HEK293T (cell line): ENCODE results near the gene MINDY4.

ENCODE experiments used
- ARNT ChIP-seq: fragments of 450-650 bp; IDR thresholded peaks from 2 replicates; pipeline ENCODE4 v1.6.1; 2017; ENCODE audit warnings: mild to moderate bottlenecking
- BHLHE40 ChIP-seq: fragments of 450-650 bp; IDR thresholded peaks from 2 replicates; pipeline ENCODE4 v1.6.1; 2016; ENCODE audit warnings: mild to moderate bottlenecking, moderate library complexity, borderline replicate concordance
- ELF4 ChIP-seq: fragments of 450-650 bp; IDR thresholded peaks from 2 replicates; pipeline ENCODE4 v1.6.1; 2017; ENCODE audit warnings: antibody characterized with exemption
- FOXK2 ChIP-seq: fragments of 450-650 bp; IDR thresholded peaks from 2 replicates; pipeline ENCODE4 v1.6.1; 2016; ENCODE audit warnings: mild to moderate bottlenecking
- FOXM1 ChIP-seq: fragments of 450-650 bp; IDR thresholded peaks from 2 replicates; pipeline ENCODE4 v1.6.1; 2017; ENCODE audit warnings: mild to moderate bottlenecking, borderline replicate concordance
- HDGF ChIP-seq: fragments of 450-650 bp; IDR thresholded peaks from 2 replicates; pipeline ENCODE4 v1.6.1; 2017; ENCODE audit warnings: antibody characterized with exemption, borderline replicate concordance
- L3MBTL2 ChIP-seq: fragments of 450-650 bp; conservative IDR thresholded peaks from 2 replicates; pipeline ENCODE4 v1.6.1; 2016; ENCODE audit warnings: mild to moderate bottlenecking
- LEF1 ChIP-seq: fragments of 450-650 bp; IDR thresholded peaks from 2 replicates; pipeline ENCODE4 v1.6.1; 2017; ENCODE audit warnings: mild to moderate bottlenecking, borderline replicate concordance
- NFRKB ChIP-seq: fragments of 450-650 bp; IDR thresholded peaks from 2 replicates; pipeline ENCODE4 v1.6.1; 2016; ENCODE audit warnings: mild to moderate bottlenecking, moderate library complexity
- SP1 ChIP-seq: fragments of 450-650 bp; IDR thresholded peaks from 2 replicates; pipeline ENCODE4 v1.6.1; 2017
- SUZ12 ChIP-seq: fragments of 450-650 bp; IDR thresholded peaks from 2 replicates; pipeline ENCODE4 v1.6.1; 2016; ENCODE audit warnings: mild to moderate bottlenecking
- TARDBP ChIP-seq: fragments of 450-650 bp; IDR thresholded peaks from 2 replicates; pipeline ENCODE4 v1.6.1; 2016
- ZNF384 ChIP-seq: fragments of 450-650 bp; IDR thresholded peaks from 2 replicates; pipeline ENCODE4 v1.6.1; 2016
- TF ChIP-seq, protein P1 (sequence below): fragments of 450-650 bp; IDR thresholded peaks from 2 replicates; pipeline ENCODE4 v1.6.1; 2016

DNA sequence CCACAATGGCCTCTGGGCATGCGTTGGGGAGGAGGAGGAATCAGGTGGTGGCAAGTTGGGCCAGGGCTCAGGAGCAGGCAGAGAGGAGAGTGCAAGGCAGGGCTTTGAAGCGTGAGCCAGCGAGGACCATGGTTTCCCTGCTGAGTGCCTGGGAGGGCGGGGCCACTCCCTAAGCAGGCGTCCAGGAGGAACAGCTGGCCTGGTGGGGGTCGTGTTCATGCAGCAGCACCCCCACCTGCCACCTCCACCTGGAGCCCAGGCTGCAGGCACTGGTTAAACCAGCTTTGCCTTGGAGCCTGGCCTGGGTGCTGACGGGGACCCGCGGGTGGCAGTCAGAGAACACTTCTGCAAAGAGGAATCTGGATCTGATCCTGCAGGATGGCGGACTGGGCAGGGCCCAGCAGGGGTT lies 116.3 kb downstream of the MINDY4 start:
- TF ChIP-seq SUZ12 = no peak
- no peak for TF ChIP-seq L3MBTL2
- TF ChIP-seq FOXM1 = no peak
- no peak for TF ChIP-seq ZNF384
- TF ChIP-seq FOXK2 = no peak
- no peak for TF ChIP-seq SP1
- TF ChIP-seq TARDBP = no peak
- TF ChIP-seq NFRKB = no peak
- TF ChIP-seq, protein P1, sequence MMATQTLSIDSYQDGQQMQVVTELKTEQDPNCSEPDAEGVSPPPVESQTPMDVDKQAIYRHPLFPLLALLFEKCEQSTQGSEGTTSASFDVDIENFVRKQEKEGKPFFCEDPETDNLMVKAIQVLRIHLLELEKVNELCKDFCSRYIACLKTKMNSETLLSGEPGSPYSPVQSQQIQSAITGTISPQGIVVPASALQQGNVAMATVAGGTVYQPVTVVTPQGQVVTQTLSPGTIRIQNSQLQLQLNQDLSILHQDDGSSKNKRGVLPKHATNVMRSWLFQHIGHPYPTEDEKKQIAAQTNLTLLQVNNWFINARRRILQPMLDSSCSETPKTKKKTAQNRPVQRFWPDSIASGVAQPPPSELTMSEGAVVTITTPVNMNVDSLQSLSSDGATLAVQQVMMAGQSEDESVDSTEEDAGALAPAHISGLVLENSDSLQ = no peak
- no peak for TF ChIP-seq HDGF
- TF ChIP-seq ARNT = no peak
- no peak for TF ChIP-seq ELF4
- no peak for TF ChIP-seq BHLHE40
- TF ChIP-seq LEF1 = no peak
